IMR-90 (cell line): ENCODE measurements around the gene CXXC4. TPM values are rescaled to one million over a fixed set of nuclear protein-coding genes. Genes with fewer than 3 reads are reported as not detected.

ENCODE experiments used
- ATAC-seq: fragments of 200-7000 bp; cut with Tn5 transposase; 2 replicates; pipeline ENCODE4 v1.9.1; 2020; ENCODE audit warnings: low read depth, mild to moderate bottlenecking, moderate library complexity
- BruUV-seq: library from RNA; stranded (reverse); fragments of 400-500 nt; replicated peaks from 2 replicates; lab custom pipeline; 2021; lab: Mats Ljungman, UMichigan
- CTCF ChIA-PET: fragments of 300-600 bp; formaldehyde crosslinking; extraction: SDS; loops from one replicate; lab custom pipeline; 2021; ENCODE audit warnings: antibody characterized with exemption; lab: Yijun Ruan, JAX
- POLR2A ChIA-PET: fragments of 300-600 bp; sonication (Branson Sonifier 250); formaldehyde crosslinking; loops from one replicate; lab custom pipeline; 2022; ENCODE audit warnings: antibody characterized with exemption; ENCODE audit not compliant: unreplicated experiment; lab: Charles Lee
- DNase-seq: peaks from one replicate; pipeline ENCODE4 v3.0.0; 2013
- H2AFZ ChIP-seq: replicated peaks from 2 replicates; pipeline ENCODE3; 2013; ENCODE audit warnings: low read length, mild to moderate bottlenecking; ENCODE audit not compliant: poor library complexity
- H2AK5ac ChIP-seq: 2 replicates; pipeline ENCODE4 v1.6.1; 2013; ENCODE audit warnings: low read depth, low read length, inconsistent platforms
- H2AK9ac ChIP-seq: replicated peaks from 2 replicates; pipeline ENCODE3; 2013; ENCODE audit warnings: mild to moderate bottlenecking, low read depth, low read length, moderate library complexity; ENCODE audit not compliant: poor library complexity
- H2BK120ac ChIP-seq: 2 replicates; pipeline ENCODE4 v1.6.1; 2013; ENCODE audit warnings: low read depth, low read length, inconsistent platforms
- H2BK15ac ChIP-seq: 3 replicates; pipeline ENCODE4 v1.6.1; 2013; ENCODE audit warnings: low read depth, low read length, inconsistent platforms
- H2BK20ac ChIP-seq: 2 replicates; pipeline ENCODE4 v1.6.1; 2013; ENCODE audit warnings: low read depth, mild to moderate bottlenecking, inconsistent platforms, low read length, moderate library complexity
- H2BK5ac ChIP-seq: 2 replicates; pipeline ENCODE4 v1.6.1; 2013; ENCODE audit warnings: mild to moderate bottlenecking, low read depth, low read length, inconsistent platforms; ENCODE audit not compliant: poor library complexity, severe bottlenecking
- H3K14ac ChIP-seq: replicated peaks from 2 replicates; pipeline ENCODE4 v1.6.1; 2013; ENCODE audit warnings: low read depth, low read length, inconsistent platforms
- H3K18ac ChIP-seq: 2 replicates; pipeline ENCODE4 v1.6.1; 2013; ENCODE audit warnings: low read depth, low read length, control low read depth
- H3K23ac ChIP-seq: 2 replicates; pipeline ENCODE4 v1.6.1; 2013; ENCODE audit warnings: low read depth, low read length, inconsistent platforms
- H3K27ac ChIP-seq: 2 replicates; pipeline ENCODE4 v1.5.1; 2013; ENCODE audit warnings: mild to moderate bottlenecking, control low read depth, low read length; ENCODE audit not compliant: insufficient read depth
- H3K27me3 ChIP-seq: 2 replicates; pipeline ENCODE4 v1.6.1; 2013; ENCODE audit warnings: low read length; ENCODE audit not compliant: control insufficient read depth, insufficient read depth
- H3K36me3 ChIP-seq: 2 replicates; pipeline ENCODE4 v1.6.1; 2013; ENCODE audit warnings: low read length, mixed read lengths; ENCODE audit not compliant: control insufficient read depth, insufficient read depth
- H3K4ac ChIP-seq: 2 replicates; pipeline ENCODE4 v1.6.1; 2013; ENCODE audit warnings: low read depth, low read length, inconsistent platforms
- H3K4me1 ChIP-seq: 2 replicates; pipeline ENCODE4 v1.6.1; 2013; ENCODE audit warnings: low read length, mixed read lengths; ENCODE audit not compliant: control insufficient read depth, insufficient read depth
- H3K4me2 ChIP-seq: 2 replicates; pipeline ENCODE4 v1.6.1; 2013; ENCODE audit warnings: low read depth, mild to moderate bottlenecking, control low read depth, low read length, moderate library complexity
- H3K4me3 ChIP-seq: 2 replicates; pipeline ENCODE4 v1.5.1; 2013; ENCODE audit warnings: low read depth, mild to moderate bottlenecking, control low read depth, low read length, moderate library complexity; ENCODE audit not compliant: insufficient read depth
- H3K56ac ChIP-seq: 2 replicates; pipeline ENCODE4 v1.6.1; 2013; ENCODE audit warnings: low read length, inconsistent platforms; ENCODE audit not compliant: insufficient read depth; ENCODE audit errors: extremely low read depth
- H3K79me1 ChIP-seq, 2 experiments: 2 replicates each; pipeline ENCODE4 v1.6.1; 2013; ENCODE audit warnings: low read length in 2 of 2, inconsistent platforms in 1 of 2, low read depth in 1 of 2
- H3K9ac ChIP-seq: 2 replicates; pipeline ENCODE4 v1.6.1; 2013; ENCODE audit warnings: low read depth, low read length, control low read depth
- H3K9me1 ChIP-seq: 2 replicates; pipeline ENCODE4 v1.6.1; 2013; ENCODE audit warnings: low read length, inconsistent platforms; ENCODE audit not compliant: insufficient read depth
- H3K9me3 ChIP-seq: 2 replicates; pipeline ENCODE4 v1.6.1; 2013; ENCODE audit warnings: low read length; ENCODE audit not compliant: control insufficient read depth, insufficient read depth
- H4K20me1 ChIP-seq: 2 replicates; pipeline ENCODE4 v1.6.1; 2013; ENCODE audit warnings: low read length, inconsistent platforms; ENCODE audit not compliant: insufficient read depth
- H4K5ac ChIP-seq: 2 replicates; pipeline ENCODE4 v1.6.1; 2013; ENCODE audit warnings: mild to moderate bottlenecking, low read depth, low read length, control low read depth
- H4K8ac ChIP-seq, 2 experiments: 2 replicates each; pipeline ENCODE4 v1.6.1; 2013; ENCODE audit warnings: low read depth in 2 of 2, low read length in 2 of 2, control low read depth in 1 of 2, inconsistent platforms in 1 of 2
- H4K91ac ChIP-seq: 2 replicates; pipeline ENCODE4 v1.6.1; 2013; ENCODE audit warnings: low read depth, low read length, inconsistent platforms; ENCODE audit not compliant: insufficient read depth
- BHLHE40 ChIP-seq: fragments of 150-350 bp; IDR thresholded peaks from 2 replicates; pipeline ENCODE4 v1.6.1; 2016; ENCODE audit warnings: mild to moderate bottlenecking, low read depth, low read length
- CEBPB ChIP-seq: IDR thresholded peaks from 2 replicates; pipeline ENCODE4 v1.6.1; 2012; ENCODE audit warnings: low read depth, low read length, improper control_type of control experiment
- CHD1 ChIP-seq: IDR thresholded peaks from 2 replicates; pipeline ENCODE4 v1.6.1; 2012; ENCODE audit warnings: low read depth, low read length, improper control_type of control experiment
- FOS ChIP-seq: fragments of 150-350 bp; IDR thresholded peaks from 2 replicates; pipeline ENCODE4 v1.6.1; 2016; ENCODE audit warnings: low read depth, low read length
- MAFK ChIP-seq: IDR thresholded peaks from 2 replicates; pipeline ENCODE4 v1.6.1; 2012; ENCODE audit warnings: low read depth, low read length, improper control_type of control experiment
- MXI1 ChIP-seq: IDR thresholded peaks from 2 replicates; pipeline ENCODE4 v1.6.1; 2012; ENCODE audit warnings: low read depth, mild to moderate bottlenecking, low read length, moderate library complexity, borderline replicate concordance
- POLR2A ChIP-seq: IDR thresholded peaks from 2 replicates; pipeline ENCODE4 v1.6.1; 2012; ENCODE audit warnings: mild to moderate bottlenecking, low read depth, low read length
- RAD21 ChIP-seq: IDR thresholded peaks from 2 replicates; pipeline ENCODE4 v1.6.1; 2012; ENCODE audit warnings: low read length, improper control_type of control experiment
- RCOR1 ChIP-seq: IDR thresholded peaks from 2 replicates; pipeline ENCODE4 v1.6.1; 2012; ENCODE audit warnings: mild to moderate bottlenecking, low read length, improper control_type of control experiment; ENCODE audit not compliant: insufficient replicate concordance
- SMC3 ChIP-seq: fragments of 150-350 bp; IDR thresholded peaks from 2 replicates; pipeline ENCODE4 v1.6.1; 2016; ENCODE audit warnings: low read depth, mild to moderate bottlenecking, antibody characterized with exemption, low read length, moderate library complexity
- WGBS, 2 experiments: methylation state at CpG; one replicate each; pipeline versions ENCODE4 v1.1.5 to v1.1.7; 2013; ENCODE audit warnings: missing lambda C conversion rate in 2 of 2; ENCODE audit not compliant: insufficient read length in 1 of 2; ENCODE audit errors: extremely low coverage in 2 of 2; 5-methylcytosine and 5-hydroxymethylcytosine counted together
- dilution Hi-C: fragments of 300-500 bp; cut with HindIII; formaldehyde crosslinking; loops from one replicate; pipeline ENCODE4 v1.14.3; 2018; ENCODE audit warnings: low sequenced_read_pairs; ENCODE audit not compliant: unreplicated experiment
- in situ Hi-C: fragments of 300-500 bp; cut with MboI; formaldehyde crosslinking; loops from 3 replicates; pipeline ENCODE4 v1.14.3; 2019; ENCODE audit warnings: low sequenced_read_pairs, inconsistent platforms, mixed read lengths
- intact Hi-C: fragments of 100-400 bp; cut with micrococcal nuclease; formaldehyde crosslinking; loops from 2 replicates; pipeline ENCODE4 v1.10.0; 2022
- polyA plus RNA-seq, 3 experiments: library from polyadenylated mRNA; depleted of rRNA; stranded (reverse); fragments of >200 nt; gene quantifications; 2 replicates each; pipeline ENCODE4 v1.2.3, GENCODE V29; 2012; ENCODE audit warnings: low replicate concordance in 1 of 3
- total RNA-seq: library from RNA; depleted of rRNA; stranded (reverse); fragments of >200 nt; gene quantifications from 2 replicates; pipeline ENCODE4 v1.2.3, GENCODE V29; 2012
- TF ChIP-seq, protein P1 (sequence below): conservative IDR thresholded peaks from 2 replicates; pipeline ENCODE4 v1.5.1; 2012; ENCODE audit warnings: mild to moderate bottlenecking, low read depth, low read length, improper control_type of control experiment
- TF ChIP-seq, protein P2 (sequence below): fragments of 150-350 bp; IDR thresholded peaks from 2 replicates; pipeline ENCODE4 v1.6.1; 2017; ENCODE audit warnings: mild to moderate bottlenecking, antibody characterized with exemption, low read length, low read depth
- TF ChIP-seq, protein P3 (sequence below): fragments of 150-350 bp; IDR thresholded peaks from 2 replicates; pipeline ENCODE4 v1.6.1; 2016; ENCODE audit warnings: low read depth, mild to moderate bottlenecking, low read length, moderate library complexity, borderline replicate concordance

The CXXC4 gene
- total and polyA plus RNA-seq, 2 of the 4 experiments (the other 2 are of a cell fraction), result not detected

DNA sequence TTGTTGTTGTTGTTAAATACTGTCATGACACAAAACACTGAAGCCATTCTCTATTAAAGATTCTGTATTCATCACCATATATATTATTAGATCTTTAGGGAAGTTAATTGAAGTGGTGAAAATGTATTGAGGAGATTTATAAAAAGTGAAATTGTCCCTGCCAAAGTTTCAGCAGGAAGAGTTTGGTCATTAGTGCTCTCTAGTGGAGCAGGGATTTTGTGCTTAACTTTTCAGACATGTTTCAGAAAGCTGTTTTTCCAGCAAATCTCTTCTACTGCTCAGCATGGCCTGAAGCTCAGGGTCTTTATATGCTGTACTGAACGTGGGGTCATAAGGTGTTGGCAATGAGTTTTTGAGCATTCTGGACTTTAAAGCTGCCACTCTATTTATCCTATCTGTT is 36.7 kb upstream of the CXXC4 start:
- intact Hi-C loops (no loop called here), in situ Hi-C loops (no loop called here), dilution Hi-C loops (no loop called here)
- ChIA-PET POLR2A (no interaction called here), CTCF (no interaction called here)
- no peak overlapping the region for H3K4me3 ChIP-seq
- no CpG with 5 or more reads among the region's 1 CpG for WGBS, 2 experiments
- H4K91ac ChIP-seq, result no peak overlapping the region
- DNase-seq (no peak), ATAC-seq (no peak)
- no peak overlapping the region for H3K27ac ChIP-seq
- H3K4ac ChIP-seq, result no peak overlapping the region
- H3K23ac ChIP-seq, result no peak overlapping the region
- no peak overlapping the region for H2AK5ac ChIP-seq
- H3K79me1 ChIP-seq, result no peaks in the 10 kb centered on the region
- no peaks in the 10 kb centered on the region for H3K9me3 ChIP-seq
- no peaks in the 10 kb centered on the region for H3K27me3 ChIP-seq
- H3K14ac ChIP-seq, result no peak overlapping the region
- H2AFZ ChIP-seq, result no peak overlapping the region
- H4K5ac ChIP-seq, result no peak overlapping the region
- no peaks in the 10 kb centered on the region for H3K9me1 ChIP-seq
- H3K4me1 ChIP-seq, result no peaks in the 10 kb centered on the region
- H2BK15ac ChIP-seq, result no peak overlapping the region
- H3K36me3 ChIP-seq, result no peaks in the 10 kb centered on the region
- TF ChIP-seq RAD21, result no peak
- no peak for TF ChIP-seq BHLHE40
- no peak for TF ChIP-seq FOS
- TF ChIP-seq SMC3, result no peak
- no peak for TF ChIP-seq MAFK
- TF ChIP-seq, protein P1, sequence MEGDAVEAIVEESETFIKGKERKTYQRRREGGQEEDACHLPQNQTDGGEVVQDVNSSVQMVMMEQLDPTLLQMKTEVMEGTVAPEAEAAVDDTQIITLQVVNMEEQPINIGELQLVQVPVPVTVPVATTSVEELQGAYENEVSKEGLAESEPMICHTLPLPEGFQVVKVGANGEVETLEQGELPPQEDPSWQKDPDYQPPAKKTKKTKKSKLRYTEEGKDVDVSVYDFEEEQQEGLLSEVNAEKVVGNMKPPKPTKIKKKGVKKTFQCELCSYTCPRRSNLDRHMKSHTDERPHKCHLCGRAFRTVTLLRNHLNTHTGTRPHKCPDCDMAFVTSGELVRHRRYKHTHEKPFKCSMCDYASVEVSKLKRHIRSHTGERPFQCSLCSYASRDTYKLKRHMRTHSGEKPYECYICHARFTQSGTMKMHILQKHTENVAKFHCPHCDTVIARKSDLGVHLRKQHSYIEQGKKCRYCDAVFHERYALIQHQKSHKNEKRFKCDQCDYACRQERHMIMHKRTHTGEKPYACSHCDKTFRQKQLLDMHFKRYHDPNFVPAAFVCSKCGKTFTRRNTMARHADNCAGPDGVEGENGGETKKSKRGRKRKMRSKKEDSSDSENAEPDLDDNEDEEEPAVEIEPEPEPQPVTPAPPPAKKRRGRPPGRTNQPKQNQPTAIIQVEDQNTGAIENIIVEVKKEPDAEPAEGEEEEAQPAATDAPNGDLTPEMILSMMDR, result no peak
- no peak for TF ChIP-seq POLR2A
- no peak for TF ChIP-seq MXI1
- TF ChIP-seq CHD1, result no peak
- TF ChIP-seq RCOR1, result no peak
- TF ChIP-seq, protein P2, sequence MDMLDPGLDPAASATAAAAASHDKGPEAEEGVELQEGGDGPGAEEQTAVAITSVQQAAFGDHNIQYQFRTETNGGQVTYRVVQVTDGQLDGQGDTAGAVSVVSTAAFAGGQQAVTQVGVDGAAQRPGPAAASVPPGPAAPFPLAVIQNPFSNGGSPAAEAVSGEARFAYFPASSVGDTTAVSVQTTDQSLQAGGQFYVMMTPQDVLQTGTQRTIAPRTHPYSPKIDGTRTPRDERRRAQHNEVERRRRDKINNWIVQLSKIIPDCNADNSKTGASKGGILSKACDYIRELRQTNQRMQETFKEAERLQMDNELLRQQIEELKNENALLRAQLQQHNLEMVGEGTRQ, result no peak
- no peak for TF ChIP-seq CEBPB
- TF ChIP-seq, protein P3, sequence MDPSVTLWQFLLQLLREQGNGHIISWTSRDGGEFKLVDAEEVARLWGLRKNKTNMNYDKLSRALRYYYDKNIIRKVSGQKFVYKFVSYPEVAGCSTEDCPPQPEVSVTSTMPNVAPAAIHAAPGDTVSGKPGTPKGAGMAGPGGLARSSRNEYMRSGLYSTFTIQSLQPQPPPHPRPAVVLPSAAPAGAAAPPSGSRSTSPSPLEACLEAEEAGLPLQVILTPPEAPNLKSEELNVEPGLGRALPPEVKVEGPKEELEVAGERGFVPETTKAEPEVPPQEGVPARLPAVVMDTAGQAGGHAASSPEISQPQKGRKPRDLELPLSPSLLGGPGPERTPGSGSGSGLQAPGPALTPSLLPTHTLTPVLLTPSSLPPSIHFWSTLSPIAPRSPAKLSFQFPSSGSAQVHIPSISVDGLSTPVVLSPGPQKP, result no peak
- no TSS peak for BruUV-seq
- H2BK20ac ChIP-seq, result no peak overlapping the region
- H3K9ac ChIP-seq, result no peak overlapping the region
- no peak overlapping the region for H3K56ac ChIP-seq
- no peak overlapping the region for H2BK5ac ChIP-seq
- no peak overlapping the region for H3K18ac ChIP-seq
- H2AK9ac ChIP-seq, result no peak overlapping the region
- no peak overlapping the region for H4K8ac ChIP-seq
- no peak overlapping the region for H2BK120ac ChIP-seq
- no peak overlapping the region for H3K4me2 ChIP-seq
- H4K20me1 ChIP-seq, result no peaks in the 10 kb centered on the region
